HepG2 (cell line): ENCODE results near the gene ITGB8.

Source experiments
- CREB1 ChIP-seq, 2 experiments: fragments of 450-650 bp in 1 of 2; IDR thresholded peaks; 2 replicates each; pipeline ENCODE4 v1.6.1; 2016 to 2017; ENCODE audit warnings: control low read depth in 1 of 2, mild to moderate bottlenecking in 1 of 2, missing compliant biosample characterization in 1 of 2, missing genetic modification characterization in 1 of 2
- HNF4G ChIP-seq, 2 experiments: sonication (generic) in 1 of 2; formaldehyde crosslinking in 1 of 2; IDR thresholded peaks; 2 replicates each; pipeline versions ENCODE4 v1.4.0 to v1.6.1; 2011 to 2020; ENCODE audit warnings: borderline replicate concordance in 2 of 2, low read depth in 2 of 2, mild to moderate bottlenecking in 2 of 2, low read length in 1 of 2, missing genetic modification reagents in 1 of 2, moderate library complexity in 1 of 2
- MED1 ChIP-seq: sonication (generic); formaldehyde crosslinking; IDR thresholded peaks from 2 replicates; pipeline ENCODE4 v1.4.0; 2020; ENCODE audit warnings: missing genetic modification reagents
- MYC ChIP-seq: sonication (generic); formaldehyde crosslinking; IDR thresholded peaks from 2 replicates; pipeline ENCODE4 v1.9.0; 2021; ENCODE audit warnings: missing genetic modification reagents, borderline replicate concordance
- POLR2A ChIP-seq, 2 experiments: IDR thresholded peaks; 2 replicates each; pipeline ENCODE4 v1.6.1; 2011; ENCODE audit warnings: low read depth in 2 of 2, low read length in 2 of 2, mild to moderate bottlenecking in 1 of 2, moderate library complexity in 1 of 2; ENCODE audit not compliant: insufficient read depth in 1 of 2
- RAD21 ChIP-seq: fragments of 450-650 bp; formaldehyde crosslinking; IDR thresholded peaks from 2 replicates; pipeline ENCODE4 v1.5.0; 2020; ENCODE audit warnings: mild to moderate bottlenecking
- ZNF530 ChIP-seq: sonication (generic); formaldehyde crosslinking; IDR thresholded peaks from 2 replicates; pipeline ENCODE4 v1.5.0; 2020; ENCODE audit warnings: low read depth, mild to moderate bottlenecking, missing genetic modification reagents
- ZSCAN30 ChIP-seq: sonication (generic); formaldehyde crosslinking; IDR thresholded peaks from 2 replicates; pipeline ENCODE4 v1.5.0; 2020; ENCODE audit warnings: mild to moderate bottlenecking, missing genetic modification reagents
- TF ChIP-seq, protein P1 (sequence below): sonication (generic); formaldehyde crosslinking; IDR thresholded peaks from 2 replicates; pipeline ENCODE4 v1.8.1; 2022; ENCODE audit warnings: low read depth, mild to moderate bottlenecking, missing genetic modification reagents
- TF ChIP-seq, protein P2 (sequence below): sonication (generic); formaldehyde crosslinking; IDR thresholded peaks from 2 replicates; pipeline ENCODE4 v1.5.0; 2020; ENCODE audit warnings: missing genetic modification reagents, mild to moderate bottlenecking, borderline replicate concordance
- TF ChIP-seq, protein P3 (sequence below): sonication (generic); formaldehyde crosslinking; IDR thresholded peaks from 2 replicates; pipeline ENCODE4 v1.4.0; 2020; ENCODE audit warnings: missing genetic modification reagents
- TF ChIP-seq, protein P4 (sequence below): fragments of 450-650 bp; IDR thresholded peaks from 2 replicates; pipeline ENCODE4 v1.6.1; 2017

DNA sequence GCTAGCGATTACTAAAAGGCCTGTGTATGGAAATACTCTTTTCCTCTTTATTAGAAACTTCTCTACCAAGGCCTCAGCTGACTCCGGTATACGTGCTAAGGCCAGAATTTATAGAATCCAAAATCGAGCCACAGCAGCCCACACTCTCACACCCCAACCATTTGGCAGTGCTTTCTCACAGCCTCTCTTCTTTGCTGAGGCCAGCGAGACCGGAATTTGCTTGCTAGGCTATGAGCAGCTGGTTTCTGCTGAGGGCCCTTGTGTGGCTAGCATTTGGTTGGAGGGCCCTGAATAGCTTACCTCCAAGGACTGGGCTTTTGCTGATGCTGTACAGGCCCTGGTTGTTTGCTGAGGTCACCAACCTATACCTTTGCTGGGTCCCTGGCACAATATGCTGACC, 46.1 kb downstream of the ITGB8 start:
- TF ChIP-seq CREB1 (IDR thresholded peaks at IDR 0.05) (no peak), CREB1 (CRISPR knock-in tag; IDR thresholded peaks at IDR 0.05) (no peak), ZNF530 (CRISPR knock-in tag) (no peak), MED1 (CRISPR knock-in tag) (no peak), ZSCAN30 (CRISPR knock-in tag) (no peak), POLR2A (IDR thresholded peaks at IDR 0.05; ENCODE audit: insufficient read depth in 1 of 2, low read depth in 2 of 2, low read length in 2 of 2) (no peak), HNF4G (IDR thresholded peaks at IDR 0.05; ENCODE audit: borderline replicate concordance, low read depth, low read length) (no peak), HNF4G (CRISPR knock-in tag; IDR thresholded peaks at IDR 0.05; ENCODE audit: borderline replicate concordance, low read depth) (no peak), RAD21 (CRISPR knock-in tag) (no peak), MYC (no peak)
- TF ChIP-seq, protein P1, sequence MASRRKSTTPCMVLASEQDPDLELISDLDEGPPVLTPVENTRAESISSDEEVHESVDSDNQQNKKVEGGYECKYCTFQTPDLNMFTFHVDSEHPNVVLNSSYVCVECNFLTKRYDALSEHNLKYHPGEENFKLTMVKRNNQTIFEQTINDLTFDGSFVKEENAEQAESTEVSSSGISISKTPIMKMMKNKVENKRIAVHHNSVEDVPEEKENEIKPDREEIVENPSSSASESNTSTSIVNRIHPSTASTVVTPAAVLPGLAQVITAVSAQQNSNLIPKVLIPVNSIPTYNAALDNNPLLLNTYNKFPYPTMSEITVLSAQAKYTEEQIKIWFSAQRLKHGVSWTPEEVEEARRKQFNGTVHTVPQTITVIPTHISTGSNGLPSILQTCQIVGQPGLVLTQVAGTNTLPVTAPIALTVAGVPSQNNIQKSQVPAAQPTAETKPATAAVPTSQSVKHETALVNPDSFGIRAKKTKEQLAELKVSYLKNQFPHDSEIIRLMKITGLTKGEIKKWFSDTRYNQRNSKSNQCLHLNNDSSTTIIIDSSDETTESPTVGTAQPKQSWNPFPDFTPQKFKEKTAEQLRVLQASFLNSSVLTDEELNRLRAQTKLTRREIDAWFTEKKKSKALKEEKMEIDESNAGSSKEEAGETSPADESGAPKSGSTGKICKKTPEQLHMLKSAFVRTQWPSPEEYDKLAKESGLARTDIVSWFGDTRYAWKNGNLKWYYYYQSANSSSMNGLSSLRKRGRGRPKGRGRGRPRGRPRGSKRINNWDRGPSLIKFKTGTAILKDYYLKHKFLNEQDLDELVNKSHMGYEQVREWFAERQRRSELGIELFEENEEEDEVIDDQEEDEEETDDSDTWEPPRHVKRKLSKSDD (CRISPR knock-in tag), result no peak
- TF ChIP-seq, protein P2, sequence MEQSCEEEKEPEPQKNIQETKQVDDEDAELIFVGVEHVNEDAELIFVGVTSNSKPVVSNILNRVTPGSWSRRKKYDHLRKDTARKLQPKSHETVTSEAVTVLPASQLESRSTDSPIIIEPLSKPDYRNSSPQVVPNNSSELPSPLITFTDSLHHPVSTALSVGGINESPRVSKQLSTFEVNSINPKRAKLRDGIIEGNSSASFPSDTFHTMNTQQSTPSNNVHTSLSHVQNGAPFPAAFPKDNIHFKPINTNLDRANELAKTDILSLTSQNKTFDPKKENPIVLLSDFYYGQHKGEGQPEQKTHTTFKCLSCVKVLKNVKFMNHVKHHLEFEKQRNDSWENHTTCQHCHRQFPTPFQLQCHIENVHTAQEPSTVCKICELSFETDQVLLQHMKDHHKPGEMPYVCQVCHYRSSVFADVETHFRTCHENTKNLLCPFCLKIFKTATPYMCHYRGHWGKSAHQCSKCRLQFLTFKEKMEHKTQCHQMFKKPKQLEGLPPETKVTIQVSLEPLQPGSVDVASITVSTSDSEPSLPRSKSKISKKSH (CRISPR knock-in tag), result no peak
- TF ChIP-seq, protein P3, sequence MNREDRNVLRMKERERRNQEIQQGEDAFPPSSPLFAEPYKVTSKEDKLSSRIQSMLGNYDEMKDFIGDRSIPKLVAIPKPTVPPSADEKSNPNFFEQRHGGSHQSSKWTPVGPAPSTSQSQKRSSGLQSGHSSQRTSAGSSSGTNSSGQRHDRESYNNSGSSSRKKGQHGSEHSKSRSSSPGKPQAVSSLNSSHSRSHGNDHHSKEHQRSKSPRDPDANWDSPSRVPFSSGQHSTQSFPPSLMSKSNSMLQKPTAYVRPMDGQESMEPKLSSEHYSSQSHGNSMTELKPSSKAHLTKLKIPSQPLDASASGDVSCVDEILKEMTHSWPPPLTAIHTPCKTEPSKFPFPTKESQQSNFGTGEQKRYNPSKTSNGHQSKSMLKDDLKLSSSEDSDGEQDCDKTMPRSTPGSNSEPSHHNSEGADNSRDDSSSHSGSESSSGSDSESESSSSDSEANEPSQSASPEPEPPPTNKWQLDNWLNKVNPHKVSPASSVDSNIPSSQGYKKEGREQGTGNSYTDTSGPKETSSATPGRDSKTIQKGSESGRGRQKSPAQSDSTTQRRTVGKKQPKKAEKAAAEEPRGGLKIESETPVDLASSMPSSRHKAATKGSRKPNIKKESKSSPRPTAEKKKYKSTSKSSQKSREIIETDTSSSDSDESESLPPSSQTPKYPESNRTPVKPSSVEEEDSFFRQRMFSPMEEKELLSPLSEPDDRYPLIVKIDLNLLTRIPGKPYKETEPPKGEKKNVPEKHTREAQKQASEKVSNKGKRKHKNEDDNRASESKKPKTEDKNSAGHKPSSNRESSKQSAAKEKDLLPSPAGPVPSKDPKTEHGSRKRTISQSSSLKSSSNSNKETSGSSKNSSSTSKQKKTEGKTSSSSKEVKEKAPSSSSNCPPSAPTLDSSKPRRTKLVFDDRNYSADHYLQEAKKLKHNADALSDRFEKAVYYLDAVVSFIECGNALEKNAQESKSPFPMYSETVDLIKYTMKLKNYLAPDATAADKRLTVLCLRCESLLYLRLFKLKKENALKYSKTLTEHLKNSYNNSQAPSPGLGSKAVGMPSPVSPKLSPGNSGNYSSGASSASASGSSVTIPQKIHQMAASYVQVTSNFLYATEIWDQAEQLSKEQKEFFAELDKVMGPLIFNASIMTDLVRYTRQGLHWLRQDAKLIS (CRISPR knock-in tag), result no peak
- TF ChIP-seq, protein P4, sequence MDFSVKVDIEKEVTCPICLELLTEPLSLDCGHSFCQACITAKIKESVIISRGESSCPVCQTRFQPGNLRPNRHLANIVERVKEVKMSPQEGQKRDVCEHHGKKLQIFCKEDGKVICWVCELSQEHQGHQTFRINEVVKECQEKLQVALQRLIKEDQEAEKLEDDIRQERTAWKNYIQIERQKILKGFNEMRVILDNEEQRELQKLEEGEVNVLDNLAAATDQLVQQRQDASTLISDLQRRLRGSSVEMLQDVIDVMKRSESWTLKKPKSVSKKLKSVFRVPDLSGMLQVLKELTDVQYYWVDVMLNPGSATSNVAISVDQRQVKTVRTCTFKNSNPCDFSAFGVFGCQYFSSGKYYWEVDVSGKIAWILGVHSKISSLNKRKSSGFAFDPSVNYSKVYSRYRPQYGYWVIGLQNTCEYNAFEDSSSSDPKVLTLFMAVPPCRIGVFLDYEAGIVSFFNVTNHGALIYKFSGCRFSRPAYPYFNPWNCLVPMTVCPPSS, result no peak
